KMS-11 (cell line): ENCODE measurements around the gene GALT.

Source experiments
- H2AFZ ChIP-seq: fragments of 200-600 bp; sonication (generic); 2 replicates; pipeline ENCODE4 v1.6.1; 2016; ENCODE audit warnings: antibody characterized with exemption, mixed run types, low read depth
- H3K27ac ChIP-seq: fragments of 200-600 bp; sonication (generic); 2 replicates; pipeline ENCODE4 v1.6.1; 2016; ENCODE audit warnings: mild to moderate bottlenecking, mixed run types
- H3K27me3 ChIP-seq: fragments of 200-600 bp; sonication (generic); 2 replicates; pipeline ENCODE4 v1.6.1; 2017; ENCODE audit warnings: mild to moderate bottlenecking, low read depth, mixed run types, moderate library complexity; ENCODE audit not compliant: insufficient read depth
- H3K36me3 ChIP-seq: fragments of 200-600 bp; sonication (generic); 2 replicates; pipeline ENCODE4 v1.6.1; 2017; ENCODE audit warnings: mild to moderate bottlenecking, mixed run types; ENCODE audit not compliant: insufficient read depth
- H3K4me1 ChIP-seq: fragments of 200-600 bp; sonication (generic); 2 replicates; pipeline ENCODE4 v1.6.1; 2016; ENCODE audit warnings: mild to moderate bottlenecking, low read depth, mixed run types; ENCODE audit not compliant: poor library complexity, severe bottlenecking
- H3K4me2 ChIP-seq: fragments of 200-600 bp; sonication (generic); 2 replicates; pipeline ENCODE4 v1.7.0; 2016; ENCODE audit warnings: mild to moderate bottlenecking, mixed run types
- H3K4me3 ChIP-seq: fragments of 200-600 bp; sonication (generic); IDR thresholded peaks from 2 replicates; pipeline ENCODE4 v1.6.1; 2017; ENCODE audit warnings: low read depth, low read length, mixed read lengths; ENCODE audit not compliant: insufficient read depth
- H3K79me2 ChIP-seq: fragments of 200-600 bp; sonication (generic); 2 replicates; pipeline ENCODE4 v1.6.1; 2016; ENCODE audit warnings: low read depth, mixed run types; ENCODE audit not compliant: insufficient read depth
- H3K9ac ChIP-seq: fragments of 200-600 bp; sonication (generic); 2 replicates; pipeline ENCODE4 v1.6.1; 2016; ENCODE audit warnings: mild to moderate bottlenecking, mixed run types
- H4K20me1 ChIP-seq: fragments of 200-600 bp; sonication (generic); 2 replicates; pipeline ENCODE4 v1.6.1; 2016; ENCODE audit warnings: mild to moderate bottlenecking, mixed run types; ENCODE audit not compliant: insufficient read depth
- TF ChIP-seq, protein P1 (sequence below): fragments of 200-600 bp; sonication (generic); conservative IDR thresholded peaks from 2 replicates; pipeline ENCODE4 v1.6.1; 2017; ENCODE audit warnings: low read depth, mild to moderate bottlenecking, antibody characterized with exemption, low read length, moderate library complexity, mixed read lengths

The GALT gene

DNA sequence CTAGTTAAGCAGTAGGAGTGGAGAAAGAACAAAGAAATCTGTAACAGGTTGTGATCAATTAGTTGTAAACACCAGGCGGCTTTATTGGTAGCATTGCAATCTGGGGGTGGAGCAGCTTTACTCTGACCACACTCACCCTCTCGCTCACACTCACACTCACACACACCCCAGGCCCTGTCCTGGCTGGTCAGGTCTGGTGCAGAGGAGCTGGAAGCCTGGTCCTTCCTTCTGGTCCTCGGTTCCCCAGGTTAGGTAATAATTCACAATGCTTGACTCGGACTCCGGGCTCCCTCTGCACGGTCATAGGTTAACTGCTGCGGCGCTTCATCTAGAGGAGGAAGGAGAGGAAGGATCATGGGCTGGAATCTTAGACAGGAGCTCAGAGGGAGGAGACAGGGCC is 43.0 kb downstream of the GALT start:
- Histone ChIP-seq H3K4me1 (no peaks in the 10 kb centered on the region), H4K20me1 (no peaks in the 10 kb centered on the region), H2AFZ (no peak overlapping the region), H3K9ac (no peak overlapping the region), H3K4me2 (no peak overlapping the region), H3K36me3 (no peaks in the 10 kb centered on the region), H3K4me3 (no peak overlapping the region), H3K27ac (no peak overlapping the region), H3K79me2 (no peaks in the 10 kb centered on the region), H3K27me3 (no peaks in the 10 kb centered on the region)
- TF ChIP-seq, protein P1, sequence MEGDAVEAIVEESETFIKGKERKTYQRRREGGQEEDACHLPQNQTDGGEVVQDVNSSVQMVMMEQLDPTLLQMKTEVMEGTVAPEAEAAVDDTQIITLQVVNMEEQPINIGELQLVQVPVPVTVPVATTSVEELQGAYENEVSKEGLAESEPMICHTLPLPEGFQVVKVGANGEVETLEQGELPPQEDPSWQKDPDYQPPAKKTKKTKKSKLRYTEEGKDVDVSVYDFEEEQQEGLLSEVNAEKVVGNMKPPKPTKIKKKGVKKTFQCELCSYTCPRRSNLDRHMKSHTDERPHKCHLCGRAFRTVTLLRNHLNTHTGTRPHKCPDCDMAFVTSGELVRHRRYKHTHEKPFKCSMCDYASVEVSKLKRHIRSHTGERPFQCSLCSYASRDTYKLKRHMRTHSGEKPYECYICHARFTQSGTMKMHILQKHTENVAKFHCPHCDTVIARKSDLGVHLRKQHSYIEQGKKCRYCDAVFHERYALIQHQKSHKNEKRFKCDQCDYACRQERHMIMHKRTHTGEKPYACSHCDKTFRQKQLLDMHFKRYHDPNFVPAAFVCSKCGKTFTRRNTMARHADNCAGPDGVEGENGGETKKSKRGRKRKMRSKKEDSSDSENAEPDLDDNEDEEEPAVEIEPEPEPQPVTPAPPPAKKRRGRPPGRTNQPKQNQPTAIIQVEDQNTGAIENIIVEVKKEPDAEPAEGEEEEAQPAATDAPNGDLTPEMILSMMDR = no peak

DNA sequence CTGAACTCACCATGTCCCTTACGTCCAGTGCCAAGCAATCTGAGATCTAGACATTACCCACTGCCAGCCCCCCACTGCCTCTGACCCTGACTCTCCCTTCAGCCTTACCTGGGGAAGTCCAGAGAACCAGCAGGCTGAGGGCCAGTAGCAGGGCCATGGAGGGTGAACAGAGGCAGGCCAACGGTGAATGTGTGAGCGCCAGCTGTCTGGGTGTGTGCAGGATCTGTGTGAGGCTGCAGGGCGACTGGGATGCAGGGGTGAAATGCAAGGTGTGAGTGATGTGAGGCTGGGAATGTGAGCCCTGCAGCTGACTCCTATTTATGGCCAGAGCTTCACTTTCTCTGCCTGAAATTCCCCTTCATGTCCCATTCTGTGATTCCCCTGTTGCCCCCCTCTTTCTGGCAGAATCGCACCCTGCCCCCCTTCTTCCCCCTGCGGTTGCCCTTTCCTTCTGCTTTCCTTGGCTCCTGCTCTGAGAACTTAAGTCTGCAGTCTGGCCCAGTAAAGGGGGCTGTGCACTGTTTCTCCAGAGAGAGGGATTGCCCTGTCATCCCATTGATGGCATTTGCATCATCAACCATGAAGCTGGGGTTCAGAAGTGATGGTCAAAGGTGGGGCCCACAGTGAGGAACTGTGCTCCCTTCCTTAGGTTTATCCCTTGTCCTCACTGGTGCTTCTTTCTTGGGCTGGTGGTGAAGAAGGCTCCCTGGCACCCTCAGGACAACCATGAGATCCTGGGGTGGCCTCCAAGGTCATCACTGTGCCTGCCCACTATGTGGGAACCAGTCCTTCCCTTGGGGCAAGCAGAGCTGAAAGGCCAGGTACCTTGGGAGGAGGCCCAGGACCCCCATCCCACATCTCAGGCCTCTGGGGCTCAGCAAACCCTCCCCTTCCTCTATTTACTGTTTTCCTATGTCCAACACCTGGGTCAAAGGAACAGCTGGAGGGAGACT is 44.8 kb downstream of the GALT start, which contains the start of gene CCL19:
TSS of gene CCL19 (minus strand) at position 294 of the 953 bp plus-strand sequence. CDS start at position 157, 137 bp downstream.
- no peak within 1 kb of the TSS for H2AFZ ChIP-seq
- H3K4me1 ChIP-seq = no peaks in the 10 kb centered on the region
- no peaks in the 10 kb centered on the region for H3K79me2 ChIP-seq
- no peaks in the 10 kb centered on the region for H4K20me1 ChIP-seq
- H3K27me3 ChIP-seq = no peaks in the 10 kb centered on the region
- no peak within 1 kb of the TSS for H3K9ac ChIP-seq
- no peaks in the 10 kb centered on the region for H3K36me3 ChIP-seq
- no peak within 1 kb of the TSS for H3K4me3 ChIP-seq
- H3K4me2 ChIP-seq = no peak within 1 kb of the TSS
- TF ChIP-seq, protein P1 = no peak
- no peak within 1 kb of the TSS for H3K27ac ChIP-seq

DNA sequence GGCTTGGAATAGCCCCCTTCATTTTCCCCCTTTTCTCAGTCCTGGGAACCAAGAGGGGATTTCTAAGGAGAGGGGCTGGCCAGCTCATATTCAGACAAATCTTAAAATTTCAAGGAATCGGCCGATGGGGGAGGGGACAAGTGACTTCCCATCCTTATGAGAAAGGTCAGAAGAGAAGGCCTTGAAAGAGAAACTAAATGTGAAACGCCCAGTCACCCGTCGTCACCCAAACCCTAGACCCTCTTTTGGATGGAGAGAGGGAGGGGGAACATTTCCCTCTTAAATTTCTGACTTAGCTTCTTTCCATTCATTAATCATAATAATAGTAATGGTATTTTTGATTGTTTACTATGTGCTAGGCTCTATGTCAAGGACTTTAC is 45.5 kb downstream of the GALT start:
- H2AFZ ChIP-seq = no peak overlapping the region

DNA sequence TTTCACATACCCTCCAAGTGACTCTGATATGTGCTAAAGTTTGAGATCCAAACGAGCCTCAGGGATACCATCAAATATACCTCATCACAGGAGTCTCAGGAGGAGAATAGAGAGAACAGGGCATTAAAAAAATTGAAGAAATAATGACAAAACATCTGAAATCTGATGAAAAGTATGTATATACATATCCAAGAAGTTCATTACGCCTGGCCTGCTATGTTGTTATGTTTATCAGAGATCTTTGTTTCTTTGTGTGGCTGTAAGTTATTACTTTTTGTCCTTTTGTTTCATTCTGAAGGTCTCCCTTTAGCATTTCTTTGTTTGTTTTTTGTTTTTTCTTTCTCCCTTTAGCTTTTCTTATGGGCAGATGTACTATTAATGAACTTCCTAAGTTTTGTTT is 47.1 kb downstream of the GALT start:
- H2AFZ ChIP-seq = no peak overlapping the region
- no peaks in the 10 kb centered on the region for H3K4me1 ChIP-seq
- TF ChIP-seq, protein P1 = no peak
- H3K27ac ChIP-seq = no peak overlapping the region
- H3K9ac ChIP-seq = no peak overlapping the region
- no peaks in the 10 kb centered on the region for H3K27me3 ChIP-seq
- H3K4me2 ChIP-seq = no peak overlapping the region
- H3K79me2 ChIP-seq = no peaks in the 10 kb centered on the region
- no peak overlapping the region for H3K4me3 ChIP-seq
- no peaks in the 10 kb centered on the region for H3K36me3 ChIP-seq
- H4K20me1 ChIP-seq = no peaks in the 10 kb centered on the region

More for the DNA sequence above, 45.5 kb downstream of the GALT start:
- no peak overlapping the region for H3K4me3 ChIP-seq
- H3K27me3 ChIP-seq = no peaks in the 10 kb centered on the region
- no peak overlapping the region for H3K27ac ChIP-seq
- H3K9ac ChIP-seq = no peak overlapping the region
- H3K4me2 ChIP-seq = no peak overlapping the region
- H3K79me2 ChIP-seq = no peaks in the 10 kb centered on the region
- H3K4me1 ChIP-seq = no peaks in the 10 kb centered on the region
- TF ChIP-seq, protein P1 = no peak
- H3K36me3 ChIP-seq = no peaks in the 10 kb centered on the region
- H4K20me1 ChIP-seq = no peaks in the 10 kb centered on the region
